ENCODE measurements around the gene DDOST. TPM values are rescaled to one million over a fixed set of nuclear protein-coding genes. Genes with fewer than 3 reads are reported as not detected.
"Not testable (repeated sequence)": the region's sequence is repeated elsewhere in the genome, so short reads cannot be mapped to it uniquely, and the experiment has no call there.

The DDOST gene
- total RNA-seq, 1 donor from 2014 or later: 161 TPM

GRCh38 chr1:20678599-20678998, 17.4 kb upstream of the DDOST start:
- no peak overlapping the region for H3K27ac ChIP-seq
- no peaks in the 10 kb centered on the region for H3K4me1 ChIP-seq
- H3K36me3 ChIP-seq: no peaks in the 10 kb centered on the region
- intact Hi-C loops (cut with DNase I): no loop called here
- DNase-seq: no peak
- H3K27me3 ChIP-seq: no peaks in the 10 kb centered on the region
- TF ChIP-seq, protein P1, sequence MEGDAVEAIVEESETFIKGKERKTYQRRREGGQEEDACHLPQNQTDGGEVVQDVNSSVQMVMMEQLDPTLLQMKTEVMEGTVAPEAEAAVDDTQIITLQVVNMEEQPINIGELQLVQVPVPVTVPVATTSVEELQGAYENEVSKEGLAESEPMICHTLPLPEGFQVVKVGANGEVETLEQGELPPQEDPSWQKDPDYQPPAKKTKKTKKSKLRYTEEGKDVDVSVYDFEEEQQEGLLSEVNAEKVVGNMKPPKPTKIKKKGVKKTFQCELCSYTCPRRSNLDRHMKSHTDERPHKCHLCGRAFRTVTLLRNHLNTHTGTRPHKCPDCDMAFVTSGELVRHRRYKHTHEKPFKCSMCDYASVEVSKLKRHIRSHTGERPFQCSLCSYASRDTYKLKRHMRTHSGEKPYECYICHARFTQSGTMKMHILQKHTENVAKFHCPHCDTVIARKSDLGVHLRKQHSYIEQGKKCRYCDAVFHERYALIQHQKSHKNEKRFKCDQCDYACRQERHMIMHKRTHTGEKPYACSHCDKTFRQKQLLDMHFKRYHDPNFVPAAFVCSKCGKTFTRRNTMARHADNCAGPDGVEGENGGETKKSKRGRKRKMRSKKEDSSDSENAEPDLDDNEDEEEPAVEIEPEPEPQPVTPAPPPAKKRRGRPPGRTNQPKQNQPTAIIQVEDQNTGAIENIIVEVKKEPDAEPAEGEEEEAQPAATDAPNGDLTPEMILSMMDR (IDR thresholded peaks at IDR 0.05): no peak
- H3K9me3 ChIP-seq: no peaks in the 10 kb centered on the region
- ATAC-seq: no peak
- no peak overlapping the region for H3K4me3 ChIP-seq

GRCh38 chr1:20673626-20674025, 12.5 kb upstream of the DDOST start:
- H3K9me3 ChIP-seq; intact Hi-C loops (cut with DNase I); H3K4me3 ChIP-seq; H3K36me3 ChIP-seq; H3K27ac ChIP-seq; ATAC-seq; DNase-seq; H3K4me1 ChIP-seq; H3K27me3 ChIP-seq: not testable (repeated sequence)

- Histone ChIP-seq H3K27ac (no peak overlapping the region), H3K4me3 (no peak overlapping the region), H3K27me3 (no peaks in the 10 kb centered on the region), H3K4me1 (no peaks in the 10 kb centered on the region), H3K36me3 (no peaks in the 10 kb centered on the region), H3K9me3 (no peaks in the 10 kb centered on the region)
- no peak for ATAC-seq
- intact Hi-C loops (cut with DNase I): no loop called here
- no peak for DNase-seq
- TF ChIP-seq, protein P1 (IDR thresholded peaks at IDR 0.05): no peak
Measured at GRCh38 chr1:20672265-20672632, 11.1 kb upstream of the DDOST start.

- no peak for ATAC-seq
Measured at GRCh38 chr1:20670936-20671335, 9.8 kb upstream of the DDOST start.

GRCh38 chr1:20668581-20668980, 7.4 kb upstream of the DDOST start:
- TF ChIP-seq, protein P1 (IDR thresholded peaks at IDR 0.05): no peak
- intact Hi-C loops (cut with DNase I): no loop called here
- Histone ChIP-seq H3K36me3 (no peaks in the 10 kb centered on the region), H3K27me3 (no peaks in the 10 kb centered on the region), H3K9me3 (no peaks in the 10 kb centered on the region), H3K4me1 (no peaks in the 10 kb centered on the region), H3K4me3 (no peak overlapping the region), H3K27ac (no peak overlapping the region)
- DNase-seq (no peak), ATAC-seq (no peak)

More at GRCh38 chr1:20670936-20671335, 9.8 kb upstream of the DDOST start:
- H3K4me1 ChIP-seq: no peaks in the 10 kb centered on the region
- no peaks in the 10 kb centered on the region for H3K36me3 ChIP-seq
- H3K27me3 ChIP-seq: no peaks in the 10 kb centered on the region
- intact Hi-C loops (cut with DNase I): no loop called here
- H3K27ac ChIP-seq: no peak overlapping the region
- no peak for DNase-seq
- no peak overlapping the region for H3K4me3 ChIP-seq
- H3K9me3 ChIP-seq: no peaks in the 10 kb centered on the region
- TF ChIP-seq, protein P1 (IDR thresholded peaks at IDR 0.05): no peak

GRCh38 chr1:20666804-20667203, 5.6 kb upstream of the DDOST start:
- no peaks in the 10 kb centered on the region for H3K36me3 ChIP-seq
- H3K27me3 ChIP-seq: no peaks in the 10 kb centered on the region
- DNase-seq (no peak), ATAC-seq (no peak)
- H3K4me3 ChIP-seq: no peak overlapping the region
- H3K4me1 ChIP-seq: peaks cover 4% of the 10 kb centered on the region
- TF ChIP-seq, protein P1 (IDR thresholded peaks at IDR 0.05): no peak
- H3K9me3 ChIP-seq: no peaks in the 10 kb centered on the region
- H3K27ac ChIP-seq: peak overlapping the region; percentile 7
- intact Hi-C loops (cut with DNase I): no loop called here
